Cortex of kidney (tissue), 1 donor: ENCODE data around the gene RB1.

Source experiments
- DNase-seq: peaks from one replicate; lab custom pipeline; 2025; lab: John Stamatoyannopoulos, UW

Gene RB1

DNA sequence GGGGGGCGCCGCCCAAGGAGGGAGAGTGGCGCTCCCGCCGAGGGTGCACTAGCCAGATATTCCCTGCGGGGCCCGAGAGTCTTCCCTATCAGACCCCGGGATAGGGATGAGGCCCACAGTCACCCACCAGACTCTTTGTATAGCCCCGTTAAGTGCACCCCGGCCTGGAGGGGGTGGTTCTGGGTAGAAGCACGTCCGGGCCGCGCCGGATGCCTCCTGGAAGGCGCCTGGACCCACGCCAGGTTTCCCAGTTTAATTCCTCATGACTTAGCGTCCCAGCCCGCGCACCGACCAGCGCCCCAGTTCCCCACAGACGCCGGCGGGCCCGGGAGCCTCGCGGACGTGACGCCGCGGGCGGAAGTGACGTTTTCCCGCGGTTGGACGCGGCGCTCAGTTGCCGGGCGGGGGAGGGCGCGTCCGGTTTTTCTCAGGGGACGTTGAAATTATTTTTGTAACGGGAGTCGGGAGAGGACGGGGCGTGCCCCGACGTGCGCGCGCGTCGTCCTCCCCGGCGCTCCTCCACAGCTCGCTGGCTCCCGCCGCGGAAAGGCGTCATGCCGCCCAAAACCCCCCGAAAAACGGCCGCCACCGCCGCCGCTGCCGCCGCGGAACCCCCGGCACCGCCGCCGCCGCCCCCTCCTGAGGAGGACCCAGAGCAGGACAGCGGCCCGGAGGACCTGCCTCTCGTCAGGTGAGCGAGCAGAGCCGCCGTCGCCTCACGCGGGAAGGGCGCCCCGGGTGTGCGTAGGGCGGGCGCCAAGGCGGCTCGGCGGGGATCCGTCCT lies at the start of gene RB1:
Gene RB1 (plus strand): TSS at position 393 of the 784 bp plus-strand sequence. CDS start 162 bp downstream, at position 555.
- peak; percentile 29 for DNase-seq

DNA sequence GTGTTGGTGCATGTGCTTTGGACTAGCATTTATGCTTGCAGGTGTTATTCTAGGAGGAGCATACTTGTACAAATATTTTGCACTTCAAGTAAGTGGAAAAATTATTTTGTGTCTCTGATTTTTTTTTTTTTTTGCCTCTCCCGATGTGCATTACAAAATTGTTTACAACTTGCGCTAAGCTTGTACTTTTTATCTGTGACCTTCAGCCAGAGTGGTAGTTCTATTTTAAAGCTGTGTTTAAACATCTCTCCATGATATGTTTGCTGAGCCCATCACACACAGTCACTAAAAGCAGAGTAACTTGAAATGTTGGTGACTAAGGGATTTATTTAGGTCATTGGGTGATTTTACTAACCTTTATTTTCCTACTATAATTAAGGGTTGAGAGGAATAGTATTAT lies 49.7 kb upstream of the RB1 start:
- DNase-seq: no peak

DNA sequence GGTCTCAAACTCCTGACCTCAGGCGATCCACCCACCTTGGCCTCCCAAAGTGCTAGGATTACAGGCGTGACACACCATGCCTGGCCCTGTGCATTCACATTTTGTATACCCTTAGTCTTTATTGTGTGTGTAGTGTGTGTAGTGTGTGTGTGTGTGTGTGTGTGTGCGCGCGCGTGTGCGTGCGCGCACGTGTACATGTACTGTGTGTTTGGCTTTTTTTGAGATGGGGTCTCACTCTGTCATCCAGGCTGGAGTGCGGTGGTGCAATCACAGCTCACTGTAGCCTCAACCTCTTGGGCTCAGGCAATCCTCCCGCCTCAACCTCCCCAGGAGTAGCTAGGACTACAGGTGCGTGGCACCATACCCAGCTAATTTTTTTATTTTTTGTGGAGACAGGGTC lies 48.5 kb upstream of the RB1 start:
- no peak for DNase-seq

DNA sequence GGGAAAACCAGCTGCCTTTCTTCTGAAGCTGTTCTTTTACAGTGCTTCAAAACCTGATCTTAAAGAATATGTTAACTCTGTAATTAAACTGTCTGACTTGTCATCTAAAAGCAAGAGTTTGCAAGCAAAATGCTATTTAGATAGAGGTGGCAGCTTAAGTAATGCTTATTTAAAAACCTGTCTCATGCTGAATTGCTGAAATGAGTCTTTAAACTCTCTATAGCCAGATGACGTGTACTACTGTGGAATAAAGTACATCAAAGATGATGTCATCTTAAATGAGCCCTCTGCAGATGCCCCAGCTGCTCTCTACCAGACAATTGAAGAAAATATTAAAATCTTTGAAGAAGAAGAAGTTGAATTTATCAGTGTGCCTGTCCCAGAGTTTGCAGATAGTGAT lies 47.6 kb upstream of the RB1 start:
- no peak for DNase-seq

DNA sequence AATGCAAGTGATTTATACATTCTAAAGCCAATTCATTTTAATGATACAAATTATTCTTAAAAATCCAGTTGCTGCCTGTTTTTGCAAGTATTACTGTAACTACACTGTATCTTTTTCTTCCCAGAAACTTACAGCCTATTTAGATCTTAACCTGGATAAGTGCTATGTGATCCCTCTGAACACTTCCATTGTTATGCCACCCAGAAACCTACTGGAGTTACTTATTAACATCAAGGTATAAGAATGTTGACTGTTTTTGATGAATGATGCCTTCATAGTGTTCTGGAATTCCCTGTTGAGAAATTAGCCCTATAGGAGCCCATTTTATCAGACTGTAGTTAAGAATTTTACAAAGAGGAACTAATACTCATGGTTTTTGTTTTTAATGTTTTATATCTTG lies 45.5 kb upstream of the RB1 start:
- no peak for DNase-seq

DNA sequence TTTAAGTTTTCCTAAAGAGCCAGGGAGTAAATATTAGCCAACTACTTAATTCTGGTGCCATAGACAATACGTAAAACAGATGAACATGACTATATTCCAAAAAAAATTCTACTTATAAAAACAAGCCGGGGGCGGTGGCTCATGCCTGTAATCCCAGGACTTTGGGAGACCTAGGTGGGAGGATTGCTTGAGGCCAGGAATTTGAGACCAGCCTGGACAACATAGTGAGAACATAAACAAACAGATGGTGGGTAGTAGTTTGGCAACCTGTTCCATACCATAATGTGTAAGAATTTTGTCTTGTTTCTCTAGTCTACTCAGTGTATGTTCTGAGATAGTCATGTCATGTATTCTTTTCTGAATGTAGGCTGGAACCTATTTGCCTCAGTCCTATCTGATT lies 45.1 kb upstream of the RB1 start:
- no peak for DNase-seq

DNA sequence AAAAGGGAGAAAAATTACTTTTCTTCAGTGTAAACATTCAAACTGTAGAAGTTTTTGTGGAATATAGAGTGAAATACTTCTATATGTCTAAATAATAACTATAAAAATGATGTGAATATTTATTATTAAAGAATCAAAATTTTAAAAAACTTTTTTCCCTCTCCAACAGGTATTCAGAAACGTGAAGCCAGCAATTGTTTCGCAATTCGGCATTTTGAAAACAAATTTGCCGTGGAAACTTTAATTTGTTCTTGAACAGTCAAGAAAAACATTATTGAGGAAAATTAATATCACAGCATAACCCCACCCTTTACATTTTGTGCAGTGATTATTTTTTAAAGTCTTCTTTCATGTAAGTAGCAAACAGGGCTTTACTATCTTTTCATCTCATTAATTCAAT lies 42.6 kb upstream of the RB1 start:
- no peak for DNase-seq

DNA sequence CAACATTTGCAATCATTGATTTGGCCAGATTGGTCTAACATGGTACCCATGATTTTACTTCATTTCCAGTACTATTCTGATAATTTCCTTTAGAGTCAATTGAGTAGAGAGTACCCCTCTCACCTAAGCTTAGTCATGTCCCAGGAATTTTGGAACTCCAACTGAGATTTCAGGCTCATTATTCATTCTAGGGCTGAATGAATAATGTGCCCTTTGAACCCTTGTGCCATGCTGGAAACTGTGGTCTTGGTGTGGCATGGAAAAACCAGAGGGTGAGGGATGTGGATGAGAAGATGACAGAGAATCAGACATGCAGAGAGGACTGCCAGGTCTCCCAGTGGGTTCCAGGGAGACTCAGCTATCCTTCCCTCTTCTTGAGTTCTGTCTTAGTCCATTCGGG lies 40.4 kb upstream of the RB1 start:
- DNase-seq: no peak

DNA sequence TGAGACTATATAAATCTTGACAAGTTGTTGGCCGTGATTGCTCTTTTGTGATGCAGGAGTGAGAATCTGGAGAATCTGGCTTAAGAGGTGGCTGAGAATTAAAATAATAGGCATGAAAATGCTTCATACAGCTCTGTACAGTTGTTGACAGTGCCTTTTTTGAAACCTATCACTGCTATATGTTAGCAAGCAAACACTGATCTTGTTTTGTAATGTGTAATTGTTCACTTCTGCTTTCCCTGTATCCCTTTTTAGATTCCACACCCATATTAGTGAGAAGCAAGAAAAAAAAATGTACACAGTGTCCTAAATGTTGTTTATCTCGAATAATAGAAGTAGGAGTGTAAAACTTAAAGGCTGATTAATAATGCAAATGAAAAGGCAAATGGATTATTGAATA lies 39.5 kb upstream of the RB1 start:
- DNase-seq: no peak

DNA sequence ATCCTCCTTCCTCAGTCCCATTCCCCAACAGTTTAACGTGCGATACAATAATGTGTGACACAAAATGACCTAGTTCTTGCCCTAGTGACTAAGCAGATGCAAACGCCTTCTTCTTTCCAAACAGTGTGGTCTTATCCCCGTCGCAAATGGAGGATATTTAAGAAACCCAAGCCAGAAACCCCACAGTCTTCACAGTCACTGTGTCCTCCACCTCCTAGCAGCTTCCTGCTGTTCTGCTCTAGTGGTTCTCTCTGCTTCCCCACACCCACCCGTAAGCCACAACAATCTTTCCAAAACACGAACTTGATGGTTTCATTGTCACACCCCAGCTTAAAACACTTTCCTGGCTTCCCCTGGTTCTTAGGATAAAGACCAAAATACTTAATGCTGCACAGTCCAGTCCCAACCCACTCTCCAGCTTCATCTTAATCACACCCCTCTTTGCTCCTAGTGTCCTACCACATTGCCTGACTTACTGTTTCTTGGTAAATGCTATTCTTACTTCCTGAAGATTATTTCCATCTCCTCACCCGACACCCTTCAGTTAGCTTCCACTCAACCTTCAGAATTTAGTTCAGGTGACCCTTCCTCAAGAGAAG lies 38.2 kb upstream of the RB1 start:
- DNase-seq: no peak

DNA sequence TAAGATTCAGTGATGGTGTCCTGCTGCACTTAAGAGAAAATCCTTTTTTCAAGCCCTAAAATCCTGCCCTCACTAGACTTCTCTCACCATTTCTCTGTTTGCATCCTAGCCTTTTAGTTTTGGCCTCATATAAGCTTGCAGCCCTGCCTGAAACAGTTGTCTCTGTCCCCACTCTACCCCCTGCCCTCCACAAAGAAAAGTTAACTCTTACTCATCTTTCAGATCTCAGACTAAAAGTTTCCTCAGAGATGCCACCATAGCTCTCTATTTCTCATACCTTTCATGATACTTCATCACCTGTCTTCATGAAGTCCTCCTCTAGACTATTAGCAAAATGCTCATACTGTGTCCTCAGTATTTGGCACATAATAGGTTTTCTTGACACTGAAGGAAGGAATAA lies 37.4 kb upstream of the RB1 start:
- DNase-seq: no peak

DNA sequence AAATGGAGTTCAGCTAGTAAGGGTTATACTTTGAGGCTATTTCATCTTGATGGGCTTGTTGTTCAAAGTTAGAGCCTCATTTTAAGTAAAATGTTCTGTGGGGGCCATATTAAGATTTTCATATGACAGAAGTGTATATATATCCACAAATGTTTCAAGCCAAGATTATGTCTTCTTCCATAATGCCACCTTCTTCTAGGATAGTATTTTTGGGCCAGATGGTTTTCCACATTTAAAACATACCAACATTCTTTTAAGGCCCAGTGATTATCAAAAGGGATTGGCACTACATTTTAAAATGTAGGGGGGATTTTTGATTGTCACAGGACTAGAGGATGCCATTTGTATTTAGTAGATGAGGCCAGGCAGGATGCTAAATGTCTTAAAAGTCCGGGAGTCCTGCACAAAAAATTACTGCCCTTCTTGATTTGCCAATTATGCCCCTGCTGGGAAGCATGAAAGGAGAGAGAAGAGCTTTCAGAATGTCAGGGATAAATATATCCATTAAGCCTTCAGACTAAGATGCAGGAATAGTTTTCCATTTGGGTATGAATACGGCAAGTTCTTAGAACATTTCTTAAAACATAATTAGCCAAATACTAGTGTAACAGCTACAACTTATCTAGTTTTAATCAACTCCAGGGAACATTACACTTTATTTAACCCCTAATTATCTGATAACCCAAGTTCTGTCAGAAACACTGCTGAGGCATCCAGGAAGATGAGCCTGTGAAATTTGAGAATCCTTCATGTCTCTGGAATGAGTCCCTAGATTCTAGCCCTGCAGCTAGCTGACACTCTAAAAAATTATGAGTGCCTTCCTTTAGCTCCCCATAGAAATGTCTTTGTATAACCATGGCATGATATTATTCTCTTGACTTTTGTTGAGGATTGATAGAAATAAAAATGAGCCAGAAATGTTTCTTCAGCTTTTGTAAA lies 36.6 kb upstream of the RB1 start:
- no peak for DNase-seq

DNA sequence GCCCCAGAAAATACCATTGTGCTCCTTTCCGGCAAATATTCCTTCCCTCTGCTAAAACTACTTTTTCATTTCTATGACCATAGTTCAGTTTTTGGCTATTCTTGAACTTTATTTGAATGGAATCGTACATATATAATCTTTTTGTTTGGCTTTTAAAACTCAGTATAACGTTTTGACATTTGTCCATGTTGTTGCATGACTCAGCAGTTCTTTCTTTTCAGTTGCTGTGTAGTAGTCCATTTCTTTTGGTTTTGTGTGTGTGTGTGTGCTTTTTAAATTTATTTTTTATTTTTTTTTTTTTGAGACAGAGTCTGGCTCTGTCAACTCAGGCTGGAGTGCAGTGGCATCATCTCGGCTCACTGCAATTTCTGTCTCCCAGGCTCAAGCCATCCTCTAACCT lies 35.5 kb upstream of the RB1 start:
- no peak for DNase-seq

DNA sequence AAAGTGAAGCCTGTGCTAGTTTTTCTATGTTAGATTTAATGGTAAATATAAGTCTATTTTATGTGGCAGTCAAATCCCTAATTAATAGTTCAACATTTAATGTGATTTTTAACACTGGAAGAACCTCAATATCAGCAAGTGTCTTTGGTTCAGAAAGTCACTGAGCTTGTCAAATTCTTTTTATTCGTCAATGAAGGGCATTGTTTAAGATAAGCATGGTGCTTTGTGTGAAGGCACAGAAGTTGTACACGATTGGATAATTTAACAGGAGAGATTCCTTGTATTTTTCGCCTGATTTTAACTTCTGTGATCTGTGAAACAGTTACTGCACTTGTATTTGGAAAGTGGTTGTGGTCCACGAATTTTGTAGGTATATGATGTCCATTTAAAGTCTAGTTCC lies 30.2 kb upstream of the RB1 start:
- DNase-seq: no peak

DNA sequence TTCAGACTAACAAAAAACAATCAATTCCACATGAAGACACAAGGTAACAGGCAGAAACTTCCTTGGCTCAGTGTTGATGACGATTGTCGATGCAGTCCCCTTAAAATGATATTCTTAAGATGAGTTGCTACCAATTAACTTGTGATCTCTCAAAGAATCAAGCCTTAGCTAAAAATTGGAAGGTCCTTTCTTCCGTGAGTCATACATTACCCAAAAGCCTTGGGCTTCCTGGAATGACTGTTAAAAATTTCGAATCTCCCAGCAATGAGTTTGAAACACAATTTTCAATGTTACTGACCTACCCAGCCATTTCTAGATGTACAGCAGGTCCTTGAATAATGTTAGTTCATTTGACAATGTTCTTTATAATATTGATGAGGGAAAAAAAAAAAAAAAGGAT lies 28.0 kb upstream of the RB1 start:
- no peak for DNase-seq

DNA sequence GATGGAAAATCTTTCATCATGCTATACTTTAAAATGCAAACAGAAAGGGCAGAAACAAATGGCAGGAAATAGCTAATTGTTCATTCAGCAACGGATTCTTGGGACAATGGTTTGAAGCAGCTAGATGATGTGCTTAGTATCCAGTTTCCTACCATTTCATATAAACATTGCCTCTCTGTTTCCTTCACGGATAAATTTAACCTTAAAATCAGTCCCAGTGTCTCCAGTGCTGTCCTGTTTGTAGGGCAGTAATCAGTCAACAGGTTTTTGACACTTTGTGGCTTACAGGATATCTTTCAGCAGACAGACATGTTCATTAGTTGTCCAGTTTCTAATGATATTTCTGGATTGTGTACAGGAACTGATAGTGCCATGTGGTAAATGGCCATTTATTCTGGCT lies 24.7 kb upstream of the RB1 start:
- no peak for DNase-seq

DNA sequence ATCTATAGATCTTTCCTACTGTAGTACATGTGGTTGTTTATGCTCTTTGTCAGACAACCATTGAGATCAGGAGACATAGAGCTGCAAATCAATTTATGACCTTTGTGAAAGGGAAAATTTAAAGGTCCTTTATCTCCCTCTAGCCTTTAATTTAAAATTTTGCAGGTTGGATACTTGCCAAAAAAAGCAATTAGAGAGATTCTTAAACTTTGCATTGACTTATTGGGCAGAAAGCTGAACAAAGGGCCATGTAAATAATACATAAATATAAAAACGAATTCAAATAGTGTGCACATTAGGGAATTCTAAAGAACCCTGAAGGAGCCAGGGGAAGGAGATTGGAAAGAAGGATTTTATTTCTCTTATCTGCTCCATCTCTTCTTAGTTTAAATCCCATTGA lies 22.0 kb upstream of the RB1 start:
- no peak for DNase-seq

DNA sequence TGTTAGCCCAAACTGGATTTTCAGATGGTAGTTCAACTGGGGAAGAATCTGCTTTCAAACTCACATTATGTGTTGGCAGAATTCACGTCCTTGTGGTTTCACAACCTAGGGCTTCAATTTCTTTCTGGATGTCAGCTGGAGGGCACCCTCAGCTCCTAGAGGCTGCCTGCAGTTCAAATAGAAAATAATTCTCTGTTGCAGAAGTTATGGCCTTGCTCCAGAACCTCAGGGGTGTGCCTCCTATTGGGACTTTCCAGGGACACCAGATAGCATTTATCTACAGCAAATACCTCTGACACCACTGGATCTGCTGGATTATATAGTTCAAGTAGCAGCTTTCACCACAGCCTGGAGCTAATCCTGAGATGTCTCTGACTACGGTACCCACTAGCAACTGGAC lies 11.8 kb upstream of the RB1 start:
- DNase-seq: no peak

DNA sequence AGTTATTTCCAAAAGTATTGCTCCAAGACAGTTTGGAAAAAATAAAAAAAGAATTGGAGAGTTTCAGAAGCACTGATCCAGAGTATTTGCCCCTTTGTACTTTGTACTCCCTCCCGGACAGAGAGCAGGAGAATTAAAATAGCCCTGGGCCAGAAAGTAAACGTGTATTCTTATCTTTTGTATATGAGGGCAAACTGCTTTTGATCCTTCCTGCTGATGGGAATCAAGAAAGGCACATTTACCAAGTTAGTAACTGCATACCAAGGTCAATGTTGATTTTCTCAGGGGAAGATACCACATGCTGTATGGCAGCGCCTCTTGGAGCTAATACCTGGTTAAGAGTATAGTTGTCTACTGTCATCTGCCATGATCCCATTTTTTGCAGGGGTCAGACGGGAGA lies 10.9 kb upstream of the RB1 start:
- no peak for DNase-seq

DNA sequence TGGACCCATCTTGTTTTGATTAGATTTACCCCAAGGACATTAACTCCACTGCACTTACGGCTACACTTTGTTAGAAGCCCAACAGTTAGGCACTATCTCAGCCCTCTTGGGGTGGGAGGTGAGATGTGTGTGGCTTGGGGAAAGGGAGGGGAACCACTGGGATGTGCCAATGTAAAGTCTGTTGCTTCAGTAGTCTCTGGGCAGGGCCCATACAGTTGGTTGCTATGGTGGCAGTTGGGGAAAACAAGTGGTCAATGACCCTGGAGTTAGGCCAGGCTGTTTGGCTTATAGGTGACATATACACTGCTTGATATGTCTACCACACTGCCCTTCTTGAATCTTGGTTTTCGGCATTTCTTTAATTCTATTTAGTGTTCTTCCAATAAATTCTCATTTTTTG lies 8.9 kb upstream of the RB1 start:
- no peak for DNase-seq

DNA sequence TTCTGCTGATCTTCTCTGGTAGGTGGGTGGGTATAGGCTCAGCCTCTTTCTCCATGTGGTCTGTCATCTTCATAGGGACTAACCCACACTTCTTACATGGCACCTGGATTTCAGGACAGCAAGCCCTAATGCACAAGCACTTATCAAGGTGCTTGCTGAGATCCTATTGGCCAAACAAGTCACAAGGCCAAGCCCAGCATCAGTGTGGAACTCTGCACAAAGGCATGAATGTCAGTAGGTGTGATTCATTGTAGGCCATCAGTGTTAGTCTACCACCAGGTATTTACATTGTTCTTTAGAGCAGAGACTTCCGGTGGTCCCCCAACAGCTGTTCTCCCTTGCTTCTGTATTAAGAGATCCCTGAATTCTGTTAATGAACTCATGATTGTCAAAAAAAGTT lies 8.3 kb upstream of the RB1 start:
- no peak for DNase-seq

DNA sequence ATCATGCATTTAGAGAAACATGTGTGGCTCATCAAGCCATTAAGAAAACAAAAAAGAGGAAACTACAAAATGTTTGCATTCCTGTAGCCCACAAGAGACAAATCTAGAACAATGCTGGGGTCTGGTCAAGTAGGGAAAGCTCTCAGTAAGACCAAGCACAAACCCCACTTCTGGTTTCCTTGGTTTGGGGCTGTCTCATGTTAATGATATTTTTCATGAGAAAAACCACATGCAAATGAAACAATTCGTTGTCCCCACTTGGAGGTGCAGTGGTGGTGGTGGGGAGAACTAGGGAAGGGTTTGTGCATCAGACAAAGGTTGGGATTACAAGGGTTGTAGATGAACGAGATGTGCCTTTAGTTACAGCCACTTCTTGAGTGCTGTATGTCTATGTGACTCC lies 7.0 kb upstream of the RB1 start:
- DNase-seq: no peak
